NOMO-1 (cell line): ENCODE data around the gene FASTK.

Experiments used
- DNase-seq, 2 experiments: peaks; one replicate each; lab custom pipeline; 2025; ENCODE audit not compliant: unreplicated experiment in 2 of 2; lab: John Stamatoyannopoulos, UW

Gene FASTK

GRCh38 chr7:151083071-151083823, 2.6 kb upstream of the FASTK start, which contains the start of gene TMUB1:
Gene TMUB1 (minus strand): TSS chr7:151083493. CDS start chr7:151082563, 930 bp downstream.
- peak; percentile 12 to 52 for DNase-seq

- no peak for DNase-seq
Observed at GRCh38 chr7:151082141-151083070, 1.8 kb upstream of the FASTK start.

- no peak for DNase-seq
Observed at GRCh38 chr7:151081170-151082101, 827 bp upstream of the FASTK start.

GRCh38 chr7:151080067-151080521, 515 bp downstream of the FASTK start:
- no peak for DNase-seq

GRCh38 chr7:151079199-151079910, 1.3 kb downstream of the FASTK start:
- no peak for DNase-seq

- DNase-seq: no peak
Observed at GRCh38 chr7:151078233-151079040, 2.2 kb downstream of the FASTK start.

GRCh38 chr7:151077705-151078232, 2.8 kb downstream of the FASTK start:
- DNase-seq: no peak

GRCh38 chr7:151076863-151077704, 3.5 kb downstream of the FASTK start:
- DNase-seq: no peak

- DNase-seq: no peak
Observed at GRCh38 chr7:151075978-151076426, 4.6 kb downstream of the FASTK start.

- DNase-seq: no peak
Observed at GRCh38 chr7:151075662-151075971, 5.0 kb downstream of the FASTK start.

- DNase-seq: no peak
Observed at GRCh38 chr7:151074817-151075661, 5.6 kb downstream of the FASTK start.

GRCh38 chr7:151073990-151074389, 6.6 kb downstream of the FASTK start:
- no peak for DNase-seq

GRCh38 chr7:151071032-151071866, 9.4 kb downstream of the FASTK start:
- no peak for DNase-seq

- DNase-seq: no peak
Observed at GRCh38 chr7:151070574-151070960, 10.0 kb downstream of the FASTK start.

GRCh38 chr7:151069841-151070573, 10.6 kb downstream of the FASTK start:
- DNase-seq: no peak
